ENCODE results near the gene THAP8. TPM values are rescaled to one million over a fixed set of nuclear protein-coding genes. Genes with fewer than 3 reads are reported as not detected.

THAP8 gene
- total and polyA plus RNA-seq, 2 of the 8 experiments (the other 6 are each of a cell fraction or from before 2014, with no cell fraction given), result 6.0 to 11.1 TPM

DNA sequence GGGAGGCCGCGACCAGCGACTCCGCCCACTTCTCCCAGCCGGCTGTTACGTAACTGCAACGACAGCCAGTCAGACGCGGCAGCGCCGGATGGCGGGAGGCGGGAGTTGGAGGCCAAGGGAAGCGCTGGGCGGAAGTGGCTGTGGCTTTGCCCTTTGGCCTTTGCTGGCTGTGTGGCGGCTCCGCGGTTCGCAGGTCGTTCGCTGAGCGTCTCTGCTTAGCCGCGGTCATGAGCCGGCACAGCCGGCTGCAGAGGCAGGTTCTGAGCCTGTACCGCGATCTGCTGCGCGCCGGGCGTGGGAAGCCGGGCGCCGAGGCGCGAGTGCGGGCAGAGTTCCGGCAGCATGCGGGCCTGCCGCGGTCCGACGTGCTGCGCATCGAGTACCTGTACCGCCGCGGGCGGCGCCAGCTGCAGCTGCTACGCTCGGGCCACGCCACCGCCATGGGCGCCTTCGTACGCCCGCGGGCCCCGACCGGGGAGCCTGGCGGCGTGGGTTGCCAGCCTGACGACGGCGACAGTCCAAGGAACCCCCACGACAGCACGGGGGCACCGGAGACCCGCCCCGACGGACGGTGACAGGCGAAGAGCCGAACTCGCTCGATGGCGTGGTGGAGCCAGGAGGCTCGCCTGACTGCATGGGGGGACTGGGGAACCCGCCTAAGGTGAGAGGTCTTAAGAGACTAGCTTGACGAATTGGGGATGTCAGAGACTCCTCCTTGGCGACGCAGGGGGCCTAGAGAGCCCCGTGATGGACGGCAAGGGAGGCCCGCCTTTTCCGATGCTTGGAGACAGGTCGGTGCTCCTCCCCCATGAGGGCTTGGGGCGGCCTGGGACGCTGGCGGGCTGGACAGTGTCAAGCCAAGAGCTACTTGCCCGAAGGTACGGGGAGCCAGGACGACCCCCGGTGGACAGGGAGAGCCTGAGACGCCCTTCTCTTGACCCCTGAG lies 58.8 kb downstream of the THAP8 start, which contains the start of gene SDHAF1 (continued):
- TF ChIP-seq SAP30 (IDR thresholded peaks at IDR 0.05; ENCODE audit: insufficient read depth, insufficient replicate concordance, low read length) (peak; percentile 54), NANOG (IDR thresholded peaks at IDR 0.05; ENCODE audit: insufficient read depth, low read depth, low read length, poor library complexity, severe bottlenecking) (peak; percentile 11), TAF1 (IDR thresholded peaks at IDR 0.05; ENCODE audit: low read depth, low read length) (0 out of 2 replicates have a peak, but pooled peaks have one; percentile 51), NRF1 (IDR thresholded peaks at IDR 0.05; ENCODE audit: low read depth, low read length) (no peak), SIRT6 (IDR thresholded peaks at IDR 0.05; ENCODE audit: low read length) (no peak), RXRA (IDR thresholded peaks at IDR 0.05; ENCODE audit: insufficient read depth, low read depth, low read length) (no peak), SRF (IDR thresholded peaks at IDR 0.05; ENCODE audit: low read depth, low read length) (no peak), POLR2A (IDR thresholded peaks at IDR 0.05; ENCODE audit: control extremely low read depth in 1 of 2, low read depth in 2 of 2, low read length in 2 of 2) (no peak), GABPA (IDR thresholded peaks at IDR 0.05; ENCODE audit: borderline replicate concordance, insufficient read depth, low read length) (no peak; the same call in 1 of the 2 replicates), EP300 (IDR thresholded peaks at IDR 0.05; ENCODE audit: borderline replicate concordance in 1 of 2, low read depth in 2 of 2, low read length in 2 of 2) (no peak), KDM1A (IDR thresholded peaks at IDR 0.05; ENCODE audit: borderline replicate concordance, low read length) (no peak), GTF2F1 (IDR thresholded peaks at IDR 0.05; ENCODE audit: borderline replicate concordance, low read depth, low read length) (no peak), TAF7 (optimal IDR thresholded peaks at IDR 0.05; ENCODE audit: borderline replicate concordance, low read depth, low read length) (peak; percentile 30), SP2 (IDR thresholded peaks at IDR 0.05; ENCODE audit: low read length) (0 out of 2 replicates have a peak, but pooled peaks have one; percentile 5)
- TF ChIP-seq, protein P1, sequence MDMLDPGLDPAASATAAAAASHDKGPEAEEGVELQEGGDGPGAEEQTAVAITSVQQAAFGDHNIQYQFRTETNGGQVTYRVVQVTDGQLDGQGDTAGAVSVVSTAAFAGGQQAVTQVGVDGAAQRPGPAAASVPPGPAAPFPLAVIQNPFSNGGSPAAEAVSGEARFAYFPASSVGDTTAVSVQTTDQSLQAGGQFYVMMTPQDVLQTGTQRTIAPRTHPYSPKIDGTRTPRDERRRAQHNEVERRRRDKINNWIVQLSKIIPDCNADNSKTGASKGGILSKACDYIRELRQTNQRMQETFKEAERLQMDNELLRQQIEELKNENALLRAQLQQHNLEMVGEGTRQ (IDR thresholded peaks at IDR 0.05; ENCODE audit: low read length), result no peak

Measured in H1 (cell line).